ENCODE results near the gene RPTOR.
"Not testable (repeated sequence)": the region's sequence is repeated elsewhere in the genome, so short reads cannot be mapped to it uniquely, and the experiment has no call there.

The RPTOR gene

DNA sequence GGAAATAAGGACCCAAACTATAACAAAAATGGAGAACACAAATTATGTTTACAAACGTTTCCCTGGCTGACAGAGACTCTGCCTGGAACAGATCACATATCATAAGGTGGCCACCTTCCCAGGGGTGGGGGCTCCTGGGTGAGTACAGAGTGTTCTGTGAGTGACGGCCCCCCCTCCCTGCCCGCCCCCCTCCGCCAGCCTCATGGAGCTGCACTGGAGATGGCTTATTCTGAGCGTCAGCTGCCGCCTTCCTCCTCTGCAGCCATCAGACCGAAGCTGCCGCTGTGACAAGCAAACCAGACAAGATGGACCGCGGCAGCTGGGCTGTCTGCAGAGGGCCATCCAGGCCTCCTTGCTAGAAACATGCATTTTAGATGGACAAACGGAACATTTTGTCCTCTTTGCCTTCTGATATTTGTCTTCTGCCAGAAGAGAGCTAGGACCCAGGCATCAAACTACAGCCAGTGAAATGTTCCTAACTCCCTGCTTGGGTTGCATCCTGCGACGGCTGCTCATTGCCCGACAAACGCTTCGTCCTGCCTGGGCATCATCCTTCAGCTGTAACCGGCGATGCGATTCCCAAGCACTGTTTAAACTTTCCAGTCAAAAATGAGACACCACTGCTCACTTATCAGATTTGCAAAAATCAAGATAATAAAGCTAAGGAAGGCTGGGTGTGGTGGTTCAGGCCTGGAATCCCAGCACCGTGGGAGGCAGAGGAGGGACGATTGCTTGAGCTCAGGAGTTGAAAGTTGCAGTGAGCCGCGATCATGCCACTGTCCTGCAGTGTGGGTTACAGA, 15.3 kb upstream of the RPTOR start:
- Histone ChIP-seq H4K20me1 (no peaks in the 10 kb centered on the region; a peak in 1 of 22 replicates), H3K27ac (no peak overlapping the region), H3K4me2 (no peak overlapping the region), H3K4me3 (no peak overlapping the region), H3K4me1 (no peaks in the 10 kb centered on the region), H3K9me3 (replicated peaks in 1 of 11) (no peaks in the 10 kb centered on the region), H3K27me3 (peaks cover 41 to 64% (median 52%) of the 10 kb centered on the region in 11 experiments), H3K36me3 (no peaks in the 10 kb centered on the region), H3K9ac (no peak overlapping the region)
- TF ChIP-seq Cebpa-rat (IDR thresholded peaks at IDR 0.05) = no peak

DNA sequence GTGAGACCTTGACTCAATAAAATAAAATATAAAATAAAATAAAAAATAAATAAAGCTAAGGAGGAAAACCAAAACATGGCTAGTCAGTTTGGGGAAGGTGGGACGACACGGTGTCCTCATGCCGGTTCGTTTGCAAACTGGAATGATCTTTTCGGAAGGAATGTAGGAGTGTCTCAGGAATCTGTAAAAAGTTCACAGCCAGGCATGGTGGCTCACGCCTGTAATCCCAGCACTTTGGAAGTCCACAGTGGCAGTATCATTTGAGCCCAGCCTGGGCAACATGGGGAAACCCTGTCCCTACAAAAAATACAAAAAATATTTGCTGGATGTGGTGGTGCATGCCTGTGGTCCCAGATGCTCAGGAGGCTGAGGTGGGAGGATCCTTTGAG, 14.7 kb upstream of the RPTOR start:
- no peaks in the 10 kb centered on the region; a peak in 1 of 22 replicates for H4K20me1 ChIP-seq
- TF ChIP-seq Cebpa-rat (IDR thresholded peaks at IDR 0.05) = no peak

DNA sequence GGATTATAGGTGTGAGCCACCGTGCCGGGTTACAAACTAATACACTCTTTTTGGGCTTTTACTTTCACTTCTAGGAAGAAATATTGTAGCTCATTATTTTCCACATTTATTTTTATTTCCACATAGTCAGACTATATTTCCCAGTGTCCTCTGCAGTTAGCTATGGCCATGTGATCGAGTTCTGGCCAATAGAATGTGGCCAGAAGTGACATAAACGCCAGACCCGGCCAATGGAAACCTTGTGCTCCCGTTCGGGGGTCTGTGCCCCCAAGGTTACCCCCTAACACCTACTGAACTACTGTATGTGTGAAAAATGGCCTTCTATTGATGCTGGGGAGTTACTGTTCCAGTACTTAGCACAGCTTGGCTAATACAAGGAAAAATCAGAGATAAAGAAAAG, 13.2 kb upstream of the RPTOR start:
- peaks cover 40 to 52% (median 46%) of the 10 kb centered on the region in 11 experiments for H3K27me3 ChIP-seq

More for the DNA sequence above, 14.7 kb upstream of the RPTOR start:
- no peaks in the 10 kb centered on the region for H3K4me1 ChIP-seq
- no peak overlapping the region for H3K27ac ChIP-seq
- peaks cover 41 to 64% (median 52%) of the 10 kb centered on the region in 11 experiments for H3K27me3 ChIP-seq
- H3K9ac ChIP-seq = no peak overlapping the region
- no peaks in the 10 kb centered on the region for H3K9me3 ChIP-seq (replicated peaks in 1 of 11)
- no peaks in the 10 kb centered on the region for H3K36me3 ChIP-seq
- H3K4me3 ChIP-seq = no peak overlapping the region
- no peak overlapping the region for H3K4me2 ChIP-seq

GRCh38 chr17:80537386-80537785, 7.3 kb upstream of the RPTOR start:
- not testable (repeated sequence) for H3K4me2 ChIP-seq; H3K36me3 ChIP-seq; H3K9me3 ChIP-seq (replicated peaks in 1 of 11); H4K20me1 ChIP-seq; H3K27ac ChIP-seq; H3K9ac ChIP-seq; H3K27me3 ChIP-seq; H3K4me3 ChIP-seq
- peaks cover 0 to 11% (median 8%) of the 10 kb centered on the region in 10 experiments; a peak in 13 of 20 replicates for H3K4me1 ChIP-seq

More for the DNA sequence above, 13.2 kb upstream of the RPTOR start:
- H3K4me1 ChIP-seq = no peaks in the 10 kb centered on the region; a peak in 1 of 20 replicates
- no peaks in the 10 kb centered on the region for H3K9me3 ChIP-seq (replicated peaks in 1 of 11)
- H3K9ac ChIP-seq = no peak overlapping the region
- H3K27ac ChIP-seq = no peak overlapping the region
- no peak for TF ChIP-seq Cebpa-rat (IDR thresholded peaks at IDR 0.05)
- no peak overlapping the region for H3K4me2 ChIP-seq
- H3K4me3 ChIP-seq = no peak overlapping the region
- H4K20me1 ChIP-seq = no peaks in the 10 kb centered on the region; a peak in 1 of 22 replicates
- H3K36me3 ChIP-seq = no peaks in the 10 kb centered on the region

DNA sequence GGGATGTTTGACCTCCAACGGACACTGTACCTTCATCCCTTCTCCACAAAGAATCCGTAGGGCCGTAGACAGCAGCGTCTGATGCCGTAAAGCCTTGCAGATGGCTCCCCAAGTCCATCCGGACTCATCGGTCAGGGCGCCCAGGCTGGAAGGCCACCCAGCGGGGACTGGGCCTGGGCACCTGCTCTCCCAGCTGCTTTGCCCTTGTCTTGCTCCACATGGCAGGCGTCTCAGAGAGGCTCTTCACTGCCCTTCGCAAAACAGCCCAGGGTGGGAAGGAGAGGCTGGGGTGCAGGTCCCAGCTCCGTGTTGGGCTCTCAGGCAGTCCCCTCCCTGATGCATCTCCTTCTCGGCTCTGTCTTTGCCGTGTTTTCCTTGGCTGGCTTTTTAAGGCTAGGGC, 6.2 kb upstream of the RPTOR start:
- no peak for TF ChIP-seq Cebpa-rat (IDR thresholded peaks at IDR 0.05)
- Histone ChIP-seq H3K27me3 (no peaks in the 10 kb centered on the region), H3K27ac (no peak overlapping the region), H3K9ac (no peak overlapping the region), H3K4me1 (peaks cover 0 to 11% (median 8%) of the 10 kb centered on the region in 10 experiments; a peak in 13 of 20 replicates), H3K4me2 (peak overlapping the region in 2 of 11 experiments; percentile 16 to 47; a peak in 1 of 22 replicates), H3K9me3 (replicated peaks in 1 of 11) (no peaks in the 10 kb centered on the region; a peak in 1 of 22 replicates), H4K20me1 (no peaks in the 10 kb centered on the region), H3K36me3 (no peaks in the 10 kb centered on the region), H3K4me3 (no peak overlapping the region)

GRCh38 chr17:80539022-80539641, 5.5 kb upstream of the RPTOR start:
- no peak overlapping the region for H3K4me3 ChIP-seq
- peaks cover 0 to 11% (median 8%) of the 10 kb centered on the region in 10 experiments; a peak in 13 of 20 replicates for H3K4me1 ChIP-seq
- TF ChIP-seq Cebpa-rat (IDR thresholded peaks at IDR 0.05) = no peak
- peak overlapping the region in 8 of 11 experiments; percentile 6 to 47 (median 30); a peak in 14 of 22 replicates for H3K4me2 ChIP-seq
- H4K20me1 ChIP-seq = no peaks in the 10 kb centered on the region
- no peaks in the 10 kb centered on the region for H3K36me3 ChIP-seq
- no peaks in the 10 kb centered on the region; a peak in 1 of 22 replicates for H3K9me3 ChIP-seq (replicated peaks in 1 of 11)
- no peaks in the 10 kb centered on the region for H3K27me3 ChIP-seq
- no peak overlapping the region; a peak in 1 of 22 replicates for H3K9ac ChIP-seq
- no peak overlapping the region for H3K27ac ChIP-seq

DNA sequence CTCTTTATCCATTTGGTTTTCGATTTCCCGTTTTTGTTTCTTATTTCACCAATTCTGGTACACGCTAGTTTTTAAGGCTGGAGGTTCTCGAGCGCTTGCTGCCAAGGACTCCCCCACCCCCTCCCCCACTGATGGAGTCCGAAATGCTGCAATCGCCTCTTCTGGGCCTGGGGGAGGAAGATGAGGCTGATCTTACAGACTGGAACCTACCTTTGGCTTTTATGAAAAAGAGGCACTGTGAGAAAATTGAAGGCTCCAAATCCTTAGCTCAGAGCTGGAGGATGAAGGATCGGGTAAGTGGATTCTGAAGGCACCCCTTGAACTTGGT, 825 bp downstream of the RPTOR start:
- Histone ChIP-seq H3K27me3 (no peaks in the 10 kb centered on the region), H3K4me2 (peak overlapping the region; percentile 79 to 99 (median 97)), H3K4me3 (peak overlapping the region; percentile 85 to 100 (median 94)), H4K20me1 (peaks cover 10 to 44% (median 38%) of the 10 kb centered on the region in 11 experiments; a peak in 20 of 22 replicates), H3K9ac (peak overlapping the region; percentile 93 to 99 (median 95)), H3K9me3 (replicated peaks in 1 of 11) (no peaks in the 10 kb centered on the region), H3K4me1 (peaks cover 26 to 42% (median 35%) of the 10 kb centered on the region in 10 experiments), H3K36me3 (peaks cover 0 to 19% (median 7%) of the 10 kb centered on the region in 11 experiments; a peak in 10 of 22 replicates), H3K27ac (peak overlapping the region; percentile 76 to 99 (median 93))
- no peak for TF ChIP-seq Cebpa-rat (IDR thresholded peaks at IDR 0.05)

DNA sequence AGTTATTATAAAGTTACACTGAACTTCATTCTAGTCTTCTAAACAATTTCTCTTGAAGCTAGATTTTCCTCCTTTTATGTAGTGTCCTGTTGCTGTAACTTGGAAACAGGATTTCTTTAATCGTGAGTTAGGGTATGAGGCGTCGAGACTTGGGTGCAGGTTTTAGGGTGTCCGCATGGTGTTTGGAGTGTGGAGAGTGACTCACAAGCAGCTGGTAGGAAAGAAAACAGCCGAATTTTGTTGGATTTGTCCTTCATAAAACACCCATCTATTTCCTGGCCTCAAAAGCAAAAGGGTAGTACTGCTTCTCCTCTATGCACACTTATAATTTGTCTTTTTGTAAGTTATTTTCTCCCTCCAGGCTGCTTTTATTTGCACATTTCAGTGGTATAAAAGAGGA, 1.6 kb downstream of the RPTOR start:
- peak overlapping the region; percentile 85 to 100 (median 94) for H3K4me3 ChIP-seq
- H4K20me1 ChIP-seq = peaks cover 14 to 51% (median 43%) of the 10 kb centered on the region in 11 experiments; a peak in 20 of 22 replicates
- H3K4me2 ChIP-seq = peak overlapping the region; percentile 79 to 99 (median 97)
- peak overlapping the region in 3 of 11 experiments; percentile 92 to 99 (median 98); a peak in 3 of 22 replicates for H3K27ac ChIP-seq
- peaks cover 31 to 43% (median 38%) of the 10 kb centered on the region in 10 experiments for H3K4me1 ChIP-seq
- no peaks in the 10 kb centered on the region for H3K27me3 ChIP-seq
- H3K9me3 ChIP-seq (replicated peaks in 1 of 11) = no peaks in the 10 kb centered on the region
- TF ChIP-seq Cebpa-rat (IDR thresholded peaks at IDR 0.05) = no peak
- peak overlapping the region; percentile 26 to 99 (median 95); a peak in 18 of 22 replicates for H3K9ac ChIP-seq
- H3K36me3 ChIP-seq = peaks cover 0 to 19% (median 7%) of the 10 kb centered on the region in 11 experiments; a peak in 10 of 22 replicates

GRCh38 chr17:80552523-80552922, 7.9 kb downstream of the RPTOR start:
- H3K9ac ChIP-seq = no peak overlapping the region; a peak in 1 of 22 replicates
- no peaks in the 10 kb centered on the region for H3K27me3 ChIP-seq
- H3K9me3 ChIP-seq (replicated peaks in 1 of 11) = no peaks in the 10 kb centered on the region
- H4K20me1 ChIP-seq = peaks cover 35 to 95% (median 87%) of the 10 kb centered on the region in 11 experiments; a peak in 21 of 22 replicates
- no peak for TF ChIP-seq Cebpa-rat (IDR thresholded peaks at IDR 0.05)
- H3K4me3 ChIP-seq = no peak overlapping the region
- H3K4me1 ChIP-seq = peaks cover 13 to 25% (median 17%) of the 10 kb centered on the region in 10 experiments
- H3K36me3 ChIP-seq = peaks cover 16 to 55% (median 33%) of the 10 kb centered on the region in 11 experiments; a peak in 20 of 22 replicates
- H3K4me2 ChIP-seq = no peak overlapping the region
- no peak overlapping the region for H3K27ac ChIP-seq

All from BLaER1 treated with 17β-estradiol and CSF1 and Interleukin-3, amounts not matched to agents 10 nM and 100 nM (cell line).